SIG-M5 (cell line): Measurements from ENCODE around the gene PHPT1.
A peak's percentile ranks its signal among the peaks of the same experiment; 100 is the strongest.
"Not testable (repeated sequence)": the region's sequence is repeated elsewhere in the genome, so short reads cannot be mapped to it uniquely, and the experiment has no call there.

Source experiments
- DNase-seq: peaks from one replicate; lab custom pipeline; 2025; lab: John Stamatoyannopoulos, UW

The PHPT1 gene

GRCh38 chr9:136849038-136849959, at the start of gene PHPT1:
Gene PHPT1, plus strand, starts transcription at chr9:136849409. Its CDS starts 22 bp downstream, at chr9:136849431.
- DNase-seq = peak; percentile 93

- peak; percentile 23 for DNase-seq
These were observed 49.2 kb upstream of the PHPT1 start for GRCh38 chr9:136799854-136800657.

- no peak for DNase-seq
These were observed 46.9 kb upstream of the PHPT1 start for GRCh38 chr9:136802321-136802720.

GRCh38 chr9:136803009-136803550, 46.1 kb upstream of the PHPT1 start:
- DNase-seq = not testable (repeated sequence)

GRCh38 chr9:136803551-136804508, 45.4 kb upstream of the PHPT1 start:
- DNase-seq = no peak

GRCh38 chr9:136804509-136805206, 44.6 kb upstream of the PHPT1 start:
- DNase-seq = no peak

GRCh38 chr9:136805207-136805740, 43.9 kb upstream of the PHPT1 start:
- DNase-seq = no peak

- DNase-seq = no peak
These were observed 43.1 kb upstream of the PHPT1 start for GRCh38 chr9:136806067-136806466.

GRCh38 chr9:136806631-136807201, 42.5 kb upstream of the PHPT1 start:
- no peak for DNase-seq

GRCh38 chr9:136807281-136808074, 41.7 kb upstream of the PHPT1 start, which contains the start of gene RABL6:
Gene RABL6, plus strand, starts transcription at chr9:136807948. Its CDS starts 249 bp downstream, at chr9:136808197.
- DNase-seq = no peak

- no peak for DNase-seq
These were observed 41.0 kb upstream of the PHPT1 start for GRCh38 chr9:136808075-136808805.

GRCh38 chr9:136808806-136809158, 40.4 kb upstream of the PHPT1 start:
- DNase-seq = no peak

GRCh38 chr9:136814725-136815421, 34.3 kb upstream of the PHPT1 start:
- no peak for DNase-seq

GRCh38 chr9:136815422-136815782, 33.8 kb upstream of the PHPT1 start:
- DNase-seq = no peak

- DNase-seq = no peak
These were observed 28.0 kb upstream of the PHPT1 start for GRCh38 chr9:136820971-136821825.

- DNase-seq = no peak
These were observed 27.2 kb upstream of the PHPT1 start for GRCh38 chr9:136821826-136822544.
